Endothelial cell (in vitro differentiated cells): ENCODE data around the gene CAB39. TPM values are rescaled to one million over a fixed set of nuclear protein-coding genes. Genes with fewer than 3 reads are reported as not detected.

ENCODE experiments used
- DNase-seq: peaks from one replicate; pipeline ENCODE4 v3.0.0; 2021; ENCODE audit warnings: low spot score
- H3K27ac Mint-ChIP-seq: one replicate; pipeline ENCODE4 v1.8.0; 2021; ENCODE audit warnings: mixed read lengths, inconsistent platforms; ENCODE audit not compliant: unreplicated experiment
- H3K27me3 Mint-ChIP-seq: one replicate; pipeline ENCODE4 v1.8.0; 2021; ENCODE audit warnings: mild to moderate bottlenecking, moderate library complexity, mixed read lengths, inconsistent platforms; ENCODE audit not compliant: unreplicated experiment
- H3K36me3 Mint-ChIP-seq: one replicate; pipeline ENCODE4 v1.8.0; 2021; ENCODE audit warnings: mild to moderate bottlenecking, low read depth, mixed read lengths, inconsistent platforms; ENCODE audit not compliant: unreplicated experiment
- H3K4me1 Mint-ChIP-seq: one replicate; pipeline ENCODE4 v1.8.0; 2021; ENCODE audit warnings: mild to moderate bottlenecking, mixed read lengths, inconsistent platforms; ENCODE audit not compliant: unreplicated experiment
- H3K4me3 Mint-ChIP-seq: one replicate; pipeline ENCODE4 v1.8.0; 2021; ENCODE audit warnings: mild to moderate bottlenecking, mixed read lengths, inconsistent platforms; ENCODE audit not compliant: unreplicated experiment
- H3K9me3 Mint-ChIP-seq: one replicate; pipeline ENCODE4 v1.8.0; 2021; ENCODE audit warnings: mixed read lengths, inconsistent platforms; ENCODE audit not compliant: unreplicated experiment
- total RNA-seq: library from RNA; stranded (reverse); fragmentation: NEBNext Ultra II Directional; extraction: Animal tissue kit (Norgen Biotek cat#: 25700); gene quantifications from one replicate; pipeline ENCODE4 v1.2.1, GENCODE V29; 2021; ENCODE audit not compliant: unreplicated experiment
- TF ChIP-seq, protein P1 (sequence below): fragments of 200-600 bp; sonication (generic); IDR thresholded peaks from one replicate; pipeline ENCODE4 v1.5.0; 2021; ENCODE audit warnings: antibody characterized with exemption; ENCODE audit not compliant: unreplicated experiment

Gene CAB39
- total RNA-seq, 1 donor from 2014 or later: 48.7 TPM

DNA sequence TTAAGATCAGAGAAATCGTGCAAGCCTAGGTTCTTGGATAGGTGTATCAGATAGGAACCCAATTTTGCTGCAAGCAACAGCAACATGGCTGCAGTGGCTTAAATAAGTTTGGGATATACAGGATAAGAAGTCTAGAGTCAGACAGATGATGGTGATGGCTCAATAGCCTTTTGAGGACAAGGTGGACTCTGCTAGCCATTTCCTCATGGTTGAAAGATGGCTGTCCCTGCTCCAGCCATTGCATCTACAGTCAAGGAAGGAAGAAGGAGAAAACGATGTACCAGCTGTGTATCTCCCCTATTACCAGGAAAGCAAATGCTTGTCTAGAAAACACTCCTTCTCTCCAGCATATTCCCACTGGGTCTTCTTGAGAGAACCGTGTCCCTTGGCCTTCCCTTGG lies 30.1 kb upstream of the CAB39 start:
- TF ChIP-seq, protein P1, sequence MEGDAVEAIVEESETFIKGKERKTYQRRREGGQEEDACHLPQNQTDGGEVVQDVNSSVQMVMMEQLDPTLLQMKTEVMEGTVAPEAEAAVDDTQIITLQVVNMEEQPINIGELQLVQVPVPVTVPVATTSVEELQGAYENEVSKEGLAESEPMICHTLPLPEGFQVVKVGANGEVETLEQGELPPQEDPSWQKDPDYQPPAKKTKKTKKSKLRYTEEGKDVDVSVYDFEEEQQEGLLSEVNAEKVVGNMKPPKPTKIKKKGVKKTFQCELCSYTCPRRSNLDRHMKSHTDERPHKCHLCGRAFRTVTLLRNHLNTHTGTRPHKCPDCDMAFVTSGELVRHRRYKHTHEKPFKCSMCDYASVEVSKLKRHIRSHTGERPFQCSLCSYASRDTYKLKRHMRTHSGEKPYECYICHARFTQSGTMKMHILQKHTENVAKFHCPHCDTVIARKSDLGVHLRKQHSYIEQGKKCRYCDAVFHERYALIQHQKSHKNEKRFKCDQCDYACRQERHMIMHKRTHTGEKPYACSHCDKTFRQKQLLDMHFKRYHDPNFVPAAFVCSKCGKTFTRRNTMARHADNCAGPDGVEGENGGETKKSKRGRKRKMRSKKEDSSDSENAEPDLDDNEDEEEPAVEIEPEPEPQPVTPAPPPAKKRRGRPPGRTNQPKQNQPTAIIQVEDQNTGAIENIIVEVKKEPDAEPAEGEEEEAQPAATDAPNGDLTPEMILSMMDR: no peak
- no peaks in the 10 kb centered on the region for H3K4me1 Mint-ChIP-seq
- no peaks in the 10 kb centered on the region for H3K36me3 Mint-ChIP-seq
- H3K27ac Mint-ChIP-seq: no peak overlapping the region
- no peak for DNase-seq
- peaks cover 2% of the 10 kb centered on the region for H3K27me3 Mint-ChIP-seq
- no peaks in the 10 kb centered on the region for H3K9me3 Mint-ChIP-seq
- no peak overlapping the region for H3K4me3 Mint-ChIP-seq

DNA sequence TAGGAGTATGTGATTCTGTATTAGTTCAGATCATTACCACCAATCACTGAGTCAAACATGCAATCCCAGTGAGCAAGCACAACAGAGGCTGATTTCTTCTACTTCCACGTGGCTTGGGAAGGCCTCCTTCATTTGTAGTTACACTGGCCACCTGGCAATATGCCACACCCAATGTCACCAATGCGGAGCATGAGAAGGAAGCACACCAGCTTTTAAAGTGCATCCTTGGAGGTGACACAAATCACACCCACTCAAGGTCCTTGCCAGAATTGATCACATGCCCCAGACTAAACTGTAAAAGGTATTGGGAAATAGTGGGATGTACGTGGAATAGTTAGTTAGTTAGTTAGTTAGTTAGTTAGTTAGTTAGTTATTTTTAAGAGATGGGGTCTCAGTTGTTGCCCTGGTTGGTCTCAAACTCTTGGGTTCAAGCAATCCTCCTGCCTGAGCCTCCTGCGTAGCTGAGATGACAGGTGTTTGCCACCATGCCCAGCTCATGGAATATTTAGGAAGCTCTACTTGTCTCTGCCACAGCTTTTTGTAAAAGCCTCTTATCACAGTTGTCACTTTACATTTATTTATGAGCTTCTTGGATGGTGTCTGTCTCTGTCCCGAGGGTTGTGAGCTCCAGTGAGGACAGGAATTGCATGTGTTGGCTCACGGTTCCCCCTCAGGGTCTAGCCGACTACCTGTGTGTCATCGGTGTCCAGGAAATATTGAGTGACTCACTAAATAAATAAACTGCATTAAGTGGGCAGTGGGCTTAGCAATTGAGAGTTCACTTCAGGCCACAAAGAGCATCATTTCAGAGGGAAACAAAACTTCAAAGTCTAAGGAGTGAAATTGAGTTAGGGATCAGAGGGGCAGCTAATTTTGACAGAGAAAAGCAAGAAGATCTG lies 28.1 kb upstream of the CAB39 start:
- TF ChIP-seq, protein P1: no peak
- no peaks in the 10 kb centered on the region for H3K4me1 Mint-ChIP-seq
- H3K9me3 Mint-ChIP-seq: no peaks in the 10 kb centered on the region
- no peak overlapping the region for H3K4me3 Mint-ChIP-seq
- peak overlapping the region; percentile 64 for H3K27ac Mint-ChIP-seq
- no peaks in the 10 kb centered on the region for H3K36me3 Mint-ChIP-seq
- no peak for DNase-seq
- H3K27me3 Mint-ChIP-seq: peaks cover 2% of the 10 kb centered on the region

DNA sequence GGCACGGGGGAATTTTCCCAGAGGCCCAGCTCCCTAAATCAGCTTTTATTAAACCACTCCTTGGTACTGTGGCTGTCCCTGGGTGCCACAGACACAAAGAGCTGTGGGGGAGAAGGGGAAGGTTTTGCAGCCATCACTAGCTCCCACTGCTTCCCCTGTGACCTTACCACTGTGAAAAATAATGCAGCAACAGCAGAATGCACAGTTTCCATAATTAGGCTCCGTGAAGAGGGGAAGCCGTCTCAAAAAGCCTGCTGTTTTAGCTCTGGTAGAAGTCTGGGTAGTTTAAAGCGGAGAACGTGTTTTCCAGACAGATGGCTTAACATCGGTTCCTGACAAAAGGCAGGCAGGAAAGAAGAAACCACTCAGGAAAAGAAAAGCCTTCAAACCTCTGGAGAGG lies 27.5 kb upstream of the CAB39 start:
- Mint-ChIP-seq H3K36me3 (no peaks in the 10 kb centered on the region), H3K27ac (no peak overlapping the region), H3K4me3 (no peak overlapping the region), H3K4me1 (no peaks in the 10 kb centered on the region), H3K27me3 (peaks cover 2% of the 10 kb centered on the region), H3K9me3 (no peaks in the 10 kb centered on the region)
- TF ChIP-seq, protein P1: no peak
- no peak for DNase-seq

DNA sequence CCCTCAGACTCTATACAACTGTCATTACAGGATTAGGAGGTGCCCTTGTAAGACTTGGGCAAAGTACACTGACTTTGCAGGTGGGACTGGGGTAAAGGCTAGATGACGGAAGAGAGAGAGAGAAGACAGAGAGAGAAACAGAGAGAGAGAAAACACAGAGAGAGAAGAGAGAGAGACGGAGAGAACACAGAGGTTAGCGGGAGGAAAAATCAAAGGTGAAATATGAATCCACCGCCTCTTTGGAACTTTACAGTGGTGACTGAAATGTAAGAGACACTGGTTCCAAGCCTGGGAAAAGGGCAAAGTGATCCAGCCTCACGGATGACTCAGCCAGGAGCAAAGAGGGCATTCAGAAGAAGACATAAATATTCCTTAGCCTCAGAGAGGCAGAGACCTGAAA lies 25.1 kb upstream of the CAB39 start:
- H3K4me1 Mint-ChIP-seq: no peaks in the 10 kb centered on the region
- no peak overlapping the region for H3K27ac Mint-ChIP-seq
- TF ChIP-seq, protein P1: no peak
- H3K4me3 Mint-ChIP-seq: no peak overlapping the region
- DNase-seq: no peak
- H3K27me3 Mint-ChIP-seq: peaks cover 2% of the 10 kb centered on the region
- H3K9me3 Mint-ChIP-seq: no peaks in the 10 kb centered on the region
- no peaks in the 10 kb centered on the region for H3K36me3 Mint-ChIP-seq

DNA sequence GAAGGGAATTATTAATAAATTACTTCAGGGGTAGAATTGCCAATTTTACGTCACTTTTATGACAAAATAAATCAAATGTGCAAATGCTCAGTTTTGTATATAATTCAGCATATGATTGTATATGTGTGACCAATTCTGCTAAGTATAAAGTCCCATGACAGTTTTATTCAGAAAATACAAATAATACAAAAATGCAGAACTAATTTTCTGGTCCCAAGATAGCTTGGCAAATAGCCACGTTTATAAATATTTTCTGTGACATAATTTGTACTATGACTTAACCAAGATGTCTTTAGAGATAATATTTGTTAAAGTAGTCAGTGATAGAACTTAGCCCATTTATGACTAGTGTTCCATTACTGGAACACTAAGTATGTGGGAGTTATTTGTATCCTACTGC lies 24.2 kb upstream of the CAB39 start:
- Mint-ChIP-seq H3K36me3 (no peaks in the 10 kb centered on the region), H3K9me3 (no peaks in the 10 kb centered on the region), H3K4me3 (no peak overlapping the region), H3K27me3 (peaks cover 2% of the 10 kb centered on the region), H3K27ac (no peak overlapping the region), H3K4me1 (no peaks in the 10 kb centered on the region)
- no peak for DNase-seq
- TF ChIP-seq, protein P1: no peak
